Pancreas (tissue), 10 donors: ENCODE results near the gene C1orf116. TPM values are rescaled to one million over a fixed set of nuclear protein-coding genes. Genes with fewer than 3 reads are reported as not detected.

Experiments
- ATAC-seq, 4 donors: fragments of 200-7000 bp; cut with Tn5 transposase; one replicate each; pipeline versions ENCODE4 v1.8.0 to v1.9.1; 2020; ENCODE audit warnings: mild to moderate bottlenecking in 4 of 4, moderate library complexity in 4 of 4
- DNase-seq, 6 donors: peaks; one replicate each; pipeline ENCODE4 v3.0.0-alpha.2; 2020
- FAIRE-seq: peaks from 2 replicates; lab custom pipeline; 2012; peaks lifted over from hg19 to GRCh38; lab: Jason Lieb, UNC
- H3K27ac ChIP-seq, 4 donors: fragments of 200-600 bp; sonication (generic); 1 replicate in 3 of 4; 2 replicates in 1 of 4; pipeline versions ENCODE4 v1.5.0 to v1.8.0; 2020
- H3K27me3 ChIP-seq, 4 donors: fragments of 200-600 bp; one replicate each; pipeline ENCODE4 v1.8.0; 2021
- H3K36me3 ChIP-seq, 3 donors: fragments of 200-600 bp; sonication (generic) in 1 of 3; one replicate each; pipeline versions ENCODE4 v1.5.0 to v1.8.0; 2020 to 2021
- H3K4me1 ChIP-seq, 3 donors: fragments of 200-600 bp; one replicate each; pipeline ENCODE4 v1.8.0; 2021
- H3K4me3 ChIP-seq, 4 donors: fragments of 200-600 bp; sonication (generic) in 2 of 4; one replicate each; pipeline versions ENCODE4 v1.5.0 to v1.8.0; 2020 to 2021
- H3K9me3 ChIP-seq, 4 donors: fragments of 200-600 bp; one replicate each; pipeline ENCODE4 v1.8.0; 2021
- CTCF ChIP-seq, 4 donors: fragments of 200-600 bp; sonication (generic) in 3 of 4; IDR thresholded peaks; one replicate each; pipeline versions ENCODE4 v1.5.0 to v1.8.0; 2021; ENCODE audit warnings: antibody characterized with exemption in 4 of 4
- WGBS, 2 donors: extraction: QIAGEN DNeasy Blood & Tissue Kit; methylation state at CpG; one replicate each; pipeline ENCODE4 v1.1.7; 2013; 5-methylcytosine and 5-hydroxymethylcytosine counted together
- intact Hi-C, 3 donors: fragments of 100-400 bp; cut with DNase I; formaldehyde crosslinking; loops; one replicate each; pipeline versions ENCODE4 v1.11.1 to v1.14.2; 2022
- polyA plus RNA-seq, 2 donors: library from polyadenylated mRNA; stranded (reverse); fragments of 200-250 nt; gene quantifications; one replicate each; pipeline ENCODE4 v1.2.3, GENCODE V29; 2013
- total RNA-seq, 6 donors: library from RNA; stranded (reverse); fragmentation: NEBNext Ultra II Directional in 4 of 6; extraction: Animal tissue kit (Norgen Biotek cat#: 25700) in 4 of 6; gene quantifications; one replicate each; pipeline versions ENCODE4 v1.2.1 to v1.2.4, GENCODE V29; 2021 to 2023
- donor health status: healthy with polysubstance abuse.
- donor health status: DM: no; HTN: no; CAD: no; lungs with moderate emphysema.
- donor health status: DM: no; HTN: no; CAD: no.
- donor health status: control.
- donor health status: control.
- donor health status: Bipolar disorder and iron deficiency.
- donor health status: DM: yes; HTN: yes; CAD: no.
- donor health status: DM: no; HTN: no; CAD: no.
- donor health status: DM: no; HTN: no; CAD: no.
- donor health status: DM: yes; HTN: yes; CAD: no.

C1orf116 gene
- total and polyA plus RNA-seq, 8 donors = 7.8 to 26.9 (median 10.1) TPM

GRCh38 chr1:207010726-207011125 lies 21.8 kb downstream of the C1orf116 start:
- H3K9me3 ChIP-seq = no peaks in the 10 kb centered on the region
- ATAC-seq = no peak
- no peaks in the 10 kb centered on the region for H3K36me3 ChIP-seq
- H3K4me3 ChIP-seq = no peak overlapping the region
- no peak for FAIRE-seq
- H3K27me3 ChIP-seq = no peaks in the 10 kb centered on the region
- 96 to 98% methylated on average over 2 of the region's 2 CpGs for WGBS, 2 donors
- H3K4me1 ChIP-seq = no peaks in the 10 kb centered on the region
- intact Hi-C loops = no loop called here
- TF ChIP-seq CTCF (IDR thresholded peaks at IDR 0.05) = no peak
- H3K27ac ChIP-seq = peak overlapping the region in 3 of 4 donors; percentile 53 to 74 (median 70)
- DNase-seq = no peak

GRCh38 chr1:207009945-207010344 lies 22.6 kb downstream of the C1orf116 start:
- DNase-seq = no peak
- FAIRE-seq = no peak
- Histone ChIP-seq H3K36me3 (no peaks in the 10 kb centered on the region), H3K27ac (peak overlapping the region; percentile 53 to 74 (median 72)), H3K9me3 (no peaks in the 10 kb centered on the region), H3K4me3 (no peak overlapping the region), H3K4me1 (no peaks in the 10 kb centered on the region), H3K27me3 (no peaks in the 10 kb centered on the region)
- no peak for TF ChIP-seq CTCF (IDR thresholded peaks at IDR 0.05)
- 75 to 81% methylated on average over 7 of the region's 7 CpGs for WGBS, 2 donors
- intact Hi-C loops = no loop called here
- peak in 1 of 4 donors; percentile 23 for ATAC-seq

- Histone ChIP-seq H3K9me3 (no peaks in the 10 kb centered on the region), H3K27ac (peak overlapping the region; percentile 70 to 80 (median 74)), H3K27me3 (no peaks in the 10 kb centered on the region), H3K4me1 (peaks cover 0 to 5% (median 5%) of the 10 kb centered on the region in 3 donors), H3K4me3 (no peak overlapping the region), H3K36me3 (no peaks in the 10 kb centered on the region)
- ATAC-seq (peak; percentile 50 to 71 (median 64)), FAIRE-seq (no peak), DNase-seq (peak in 1 of 6 donors; percentile 40)
- WGBS, 2 donors = 79 to 80% methylated on average over 10 of the region's 10 CpGs
- TF ChIP-seq CTCF (IDR thresholded peaks at IDR 0.05) = no peak
- intact Hi-C loops = no loop called here
Observed at GRCh38 chr1:207009182-207009850, 23.2 kb downstream of the C1orf116 start.

- Histone ChIP-seq H3K9me3 (no peaks in the 10 kb centered on the region), H3K36me3 (no peaks in the 10 kb centered on the region), H3K27me3 (no peaks in the 10 kb centered on the region), H3K27ac (peak overlapping the region; percentile 70 to 80 (median 74)), H3K4me3 (no peak overlapping the region), H3K4me1 (peaks cover 0 to 17% (median 13%) of the 10 kb centered on the region in 3 donors)
- intact Hi-C loops = no loop called here
- no peak for FAIRE-seq
- peak; percentile 40 to 63 (median 42) for ATAC-seq
- peak in 3 of 6 donors; percentile 68 to 70 (median 69) for DNase-seq
- 52 to 62% methylated on average over 5 of the region's 5 CpGs for WGBS, 2 donors
- no peak for TF ChIP-seq CTCF (IDR thresholded peaks at IDR 0.05)
Observed at GRCh38 chr1:207007352-207008033, 25.1 kb downstream of the C1orf116 start.
